Subcutaneous abdominal adipose tissue (tissue), 5 donors: Measurements from ENCODE around the gene TMEM267.
"Not testable (repeated sequence)": the region's sequence is repeated elsewhere in the genome, so short reads cannot be mapped to it uniquely, and the experiment has no call there.

Experiments
- H3K27ac ChIP-seq: one replicate; pipeline ENCODE4 v1.7.0; 2013; ENCODE audit warnings: low read depth, mild to moderate bottlenecking, inconsistent platforms, low read length, moderate library complexity
- H3K27me3 ChIP-seq, 5 donors: one replicate each; pipeline ENCODE4 v1.7.0; 2013; ENCODE audit warnings: low read length in 5 of 5, inconsistent platforms in 1 of 5; ENCODE audit not compliant: control insufficient read depth in 5 of 5, insufficient read depth in 4 of 5
- H3K36me3 ChIP-seq, 5 donors: one replicate each; pipeline ENCODE4 v1.7.0; 2013; ENCODE audit warnings: low read length in 5 of 5; ENCODE audit not compliant: control insufficient read depth in 5 of 5, insufficient read depth in 5 of 5
- H3K4me1 ChIP-seq, 5 donors: one replicate each; pipeline ENCODE4 v1.7.0; 2013; ENCODE audit warnings: low read length in 5 of 5, mild to moderate bottlenecking in 3 of 5, moderate library complexity in 1 of 5; ENCODE audit not compliant: control insufficient read depth in 5 of 5, insufficient read depth in 5 of 5
- H3K4me3 ChIP-seq, 5 donors: one replicate each; pipeline ENCODE4 v1.7.0; 2013; ENCODE audit warnings: low read length in 5 of 5, low read depth in 1 of 5
- H3K9ac ChIP-seq, 5 donors: one replicate each; pipeline ENCODE4 v1.7.0; 2013; ENCODE audit warnings: low read length in 5 of 5, mild to moderate bottlenecking in 4 of 5, moderate library complexity in 3 of 5
- H3K9me3 ChIP-seq, 5 donors: one replicate each; pipeline ENCODE4 v1.7.0; 2013; ENCODE audit warnings: low read length in 5 of 5; ENCODE audit not compliant: control insufficient read depth in 5 of 5
- donor health status: healthy.
- donor health status: healthy.
- donor health status: healthy.
- donor health status: healthy.
- donor health status: healthy.

TMEM267 gene

GRCh38 chr5:43483298-43484105, at the start of gene TMEM267:
TSS of gene TMEM267 (minus strand) at chr5:43483865. CDS start at chr5:43453969, 29,896 bp downstream.
- H3K27me3 ChIP-seq = no peaks in the 10 kb centered on the region
- H3K4me1 ChIP-seq = peaks cover 6 to 22% (median 17%) of the 10 kb centered on the region in 5 donors
- peak within 1 kb of the TSS; percentile 82 to 99 (median 96) for H3K9ac ChIP-seq
- H3K9me3 ChIP-seq = no peaks in the 10 kb centered on the region
- H3K27ac ChIP-seq = peak within 1 kb of the TSS; percentile 96
- H3K36me3 ChIP-seq = peaks cover 0 to 4% (median 0%) of the 10 kb centered on the region in 5 donors
- peak within 1 kb of the TSS; percentile 85 to 95 (median 92) for H3K4me3 ChIP-seq

GRCh38 chr5:43530648-43531047, 47.0 kb upstream of the TMEM267 start:
- Histone ChIP-seq H3K9me3 (no peaks in the 10 kb centered on the region), H3K27me3 (no peaks in the 10 kb centered on the region), H3K36me3 (peaks cover 62 to 77% (median 67%) of the 10 kb centered on the region in 5 donors)

GRCh38 chr5:43523662-43524072, 40.0 kb upstream of the TMEM267 start:
- Histone ChIP-seq H3K27me3 (no peaks in the 10 kb centered on the region), H3K4me1 (no peaks in the 10 kb centered on the region), H3K36me3 (peaks cover 34 to 40% (median 34%) of the 10 kb centered on the region in 5 donors), H3K27ac (no peak overlapping the region), H3K9ac (no peak overlapping the region), H3K4me3 (no peak overlapping the region), H3K9me3 (no peaks in the 10 kb centered on the region)

More at GRCh38 chr5:43530648-43531047, 47.0 kb upstream of the TMEM267 start:
- no peak overlapping the region for H3K9ac ChIP-seq
- no peak overlapping the region for H3K27ac ChIP-seq
- H3K4me1 ChIP-seq = no peaks in the 10 kb centered on the region
- H3K4me3 ChIP-seq = no peak overlapping the region

GRCh38 chr5:43520615-43521014, 37.0 kb upstream of the TMEM267 start:
- no peak overlapping the region for H3K4me3 ChIP-seq
- peaks cover 0 to 4% (median 2%) of the 10 kb centered on the region in 5 donors for H3K4me1 ChIP-seq
- H3K36me3 ChIP-seq = peaks cover 19 to 24% (median 22%) of the 10 kb centered on the region in 5 donors
- no peaks in the 10 kb centered on the region for H3K9me3 ChIP-seq
- H3K9ac ChIP-seq = no peak overlapping the region
- H3K27me3 ChIP-seq = no peaks in the 10 kb centered on the region
- H3K27ac ChIP-seq = no peak overlapping the region

- Histone ChIP-seq H3K4me1 (peaks cover 0 to 16% (median 16%) of the 10 kb centered on the region in 5 donors), H3K36me3 (no peaks in the 10 kb centered on the region), H3K4me3 (peak overlapping the region; percentile 67 to 95 (median 82)), H3K9me3 (no peaks in the 10 kb centered on the region), H3K27me3 (no peaks in the 10 kb centered on the region), H3K9ac (peak overlapping the region in 4 of 5 donors; percentile 73 to 89 (median 84)), H3K27ac (peak overlapping the region; percentile 61)
Observed at GRCh38 chr5:43515678-43516048, 32.0 kb upstream of the TMEM267 start.

- H3K36me3 ChIP-seq = no peaks in the 10 kb centered on the region
- H3K4me1 ChIP-seq = peaks cover 0 to 16% (median 16%) of the 10 kb centered on the region in 5 donors
- H3K4me3 ChIP-seq = peak within 1 kb of the TSS; percentile 67 to 95 (median 82)
- H3K27ac ChIP-seq = peak within 1 kb of the TSS; percentile 61
- H3K9ac ChIP-seq = peak within 1 kb of the TSS; percentile 73 to 91 (median 86)
- H3K27me3 ChIP-seq = no peaks in the 10 kb centered on the region
- no peaks in the 10 kb centered on the region for H3K9me3 ChIP-seq
Observed at GRCh38 chr5:43514816-43515677, 31.4 kb upstream of the TMEM267 start, which contains the start of gene C5orf34. TSS of gene C5orf34 (minus strand) at chr5:43515148. CDS start at chr5:43509339, 5,809 bp downstream.

- H3K4me3 ChIP-seq = peak overlapping the region; percentile 67 to 95 (median 82)
- peak overlapping the region; percentile 61 for H3K27ac ChIP-seq
- peak overlapping the region; percentile 73 to 91 (median 86) for H3K9ac ChIP-seq
- no peaks in the 10 kb centered on the region for H3K36me3 ChIP-seq
- no peaks in the 10 kb centered on the region for H3K9me3 ChIP-seq
- no peaks in the 10 kb centered on the region for H3K27me3 ChIP-seq
- peaks cover 0 to 16% (median 16%) of the 10 kb centered on the region in 5 donors for H3K4me1 ChIP-seq
Observed at GRCh38 chr5:43514471-43514815, 30.8 kb upstream of the TMEM267 start.

GRCh38 chr5:43514025-43514424, 30.4 kb upstream of the TMEM267 start:
- no peaks in the 10 kb centered on the region for H3K9me3 ChIP-seq
- H3K9ac ChIP-seq = peak overlapping the region in 4 of 5 donors; percentile 73 to 89 (median 84)
- H3K27me3 ChIP-seq = no peaks in the 10 kb centered on the region
- H3K4me3 ChIP-seq = peak overlapping the region in 4 of 5 donors; percentile 67 to 95 (median 81)
- no peak overlapping the region for H3K27ac ChIP-seq
- H3K4me1 ChIP-seq = peaks cover 0 to 16% (median 16%) of the 10 kb centered on the region in 5 donors
- H3K36me3 ChIP-seq = no peaks in the 10 kb centered on the region

- H3K4me1 ChIP-seq = peaks cover 0 to 16% (median 16%) of the 10 kb centered on the region in 5 donors
- H3K9me3 ChIP-seq, H3K27me3 ChIP-seq, H3K4me3 ChIP-seq, H3K27ac ChIP-seq, H3K36me3 ChIP-seq, H3K9ac ChIP-seq: not testable (repeated sequence)
Observed at GRCh38 chr5:43511062-43511461, 27.4 kb upstream of the TMEM267 start.
